Transverse colon (tissue), 4 donors: ENCODE results near the gene CLP1.

Experiments
- CTCF ChIP-seq, 5 experiments: fragments of 200-600 bp in 3 of 5; fragments of 450-650 bp in 2 of 5; sonication (generic) in 3 of 5; IDR thresholded peaks; 1 replicate in 2 of 5; 2 replicates in 3 of 5; pipeline ENCODE4 v1.5.1; 2016 to 2017; ENCODE audit warnings: antibody characterized with exemption in 5 of 5, inconsistent platforms in 3 of 5, mild to moderate bottlenecking in 2 of 5, moderate library complexity in 1 of 5
- EP300 ChIP-seq: sonication (generic); formaldehyde crosslinking; IDR thresholded peaks from one replicate; pipeline ENCODE4 v1.6.1; 2017; ENCODE audit warnings: antibody characterized with exemption, low read depth
- POLR2A ChIP-seq: fragments of 450-650 bp; IDR thresholded peaks from one replicate; pipeline ENCODE4 v1.6.1; 2016; ENCODE audit warnings: antibody characterized with exemption, mild to moderate bottlenecking, moderate library complexity
- POLR2AphosphoS5 ChIP-seq, 3 donors: sonication (generic); formaldehyde crosslinking; IDR thresholded peaks; one replicate each; pipeline ENCODE4 v1.6.1; 2016; ENCODE audit warnings: antibody characterized with exemption in 3 of 3

GRCh38 chr11:57644748-57645688, 12.5 kb upstream of the CLP1 start:
- TF ChIP-seq CTCF (IDR thresholded peaks at IDR 0.05) (peak; percentile 76 to 93 (median 91)), EP300 (no peak), POLR2A (no peak), POLR2AphosphoS5 (IDR thresholded peaks at IDR 0.05) (no peak)
